Measurements from ENCODE around the gene TMEM132E.

The TMEM132E gene

GRCh38 chr17:34580685-34581445 lies 1.5 kb downstream of the TMEM132E start:
- H3K27ac ChIP-seq (replicated peaks): no peak overlapping the region
- TF ChIP-seq CTCF (IDR thresholded peaks at IDR 0.05; ENCODE audit: insufficient read depth, low read length): no peak
- TF ChIP-seq, protein P1, sequence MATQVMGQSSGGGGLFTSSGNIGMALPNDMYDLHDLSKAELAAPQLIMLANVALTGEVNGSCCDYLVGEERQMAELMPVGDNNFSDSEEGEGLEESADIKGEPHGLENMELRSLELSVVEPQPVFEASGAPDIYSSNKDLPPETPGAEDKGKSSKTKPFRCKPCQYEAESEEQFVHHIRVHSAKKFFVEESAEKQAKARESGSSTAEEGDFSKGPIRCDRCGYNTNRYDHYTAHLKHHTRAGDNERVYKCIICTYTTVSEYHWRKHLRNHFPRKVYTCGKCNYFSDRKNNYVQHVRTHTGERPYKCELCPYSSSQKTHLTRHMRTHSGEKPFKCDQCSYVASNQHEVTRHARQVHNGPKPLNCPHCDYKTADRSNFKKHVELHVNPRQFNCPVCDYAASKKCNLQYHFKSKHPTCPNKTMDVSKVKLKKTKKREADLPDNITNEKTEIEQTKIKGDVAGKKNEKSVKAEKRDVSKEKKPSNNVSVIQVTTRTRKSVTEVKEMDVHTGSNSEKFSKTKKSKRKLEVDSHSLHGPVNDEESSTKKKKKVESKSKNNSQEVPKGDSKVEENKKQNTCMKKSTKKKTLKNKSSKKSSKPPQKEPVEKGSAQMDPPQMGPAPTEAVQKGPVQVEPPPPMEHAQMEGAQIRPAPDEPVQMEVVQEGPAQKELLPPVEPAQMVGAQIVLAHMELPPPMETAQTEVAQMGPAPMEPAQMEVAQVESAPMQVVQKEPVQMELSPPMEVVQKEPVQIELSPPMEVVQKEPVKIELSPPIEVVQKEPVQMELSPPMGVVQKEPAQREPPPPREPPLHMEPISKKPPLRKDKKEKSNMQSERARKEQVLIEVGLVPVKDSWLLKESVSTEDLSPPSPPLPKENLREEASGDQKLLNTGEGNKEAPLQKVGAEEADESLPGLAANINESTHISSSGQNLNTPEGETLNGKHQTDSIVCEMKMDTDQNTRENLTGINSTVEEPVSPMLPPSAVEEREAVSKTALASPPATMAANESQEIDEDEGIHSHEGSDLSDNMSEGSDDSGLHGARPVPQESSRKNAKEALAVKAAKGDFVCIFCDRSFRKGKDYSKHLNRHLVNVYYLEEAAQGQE (IDR thresholded peaks at IDR 0.05; ENCODE audit: insufficient replicate concordance, low read depth): no peak
- TF ChIP-seq SPI1 (IDR thresholded peaks at IDR 0.05; ENCODE audit: borderline replicate concordance, low read depth): no peak
- no peak for TF ChIP-seq GABPA (IDR thresholded peaks at IDR 0.05; ENCODE audit: low read depth)
- TF ChIP-seq POLR2AphosphoS5 (IDR thresholded peaks at IDR 0.05; ENCODE audit: low read depth): no peak
- no peak for DNase-seq (ENCODE audit: low read depth in 1 of 2, low spot score in 1 of 2)
- peaks cover 79% of the 10 kb centered on the region for H3K27me3 ChIP-seq (ENCODE audit: insufficient read depth, poor library complexity, severe bottlenecking)
- H3K4me3 ChIP-seq (replicated peaks; ENCODE audit: insufficient read depth, low read length): no peak overlapping the region

- DNase-seq (ENCODE audit: low read depth in 1 of 2, low spot score in 1 of 2): no peak
- no peak for TF ChIP-seq POLR2AphosphoS5 (IDR thresholded peaks at IDR 0.05; ENCODE audit: low read depth)
- no peak overlapping the region for H3K27ac ChIP-seq (replicated peaks)
- H3K4me3 ChIP-seq (replicated peaks; ENCODE audit: insufficient read depth, low read length): no peak overlapping the region
- peaks cover 74% of the 10 kb centered on the region for H3K27me3 ChIP-seq (ENCODE audit: insufficient read depth, poor library complexity, severe bottlenecking)
Measured at GRCh38 chr17:34581446-34582184, 2.2 kb downstream of the TMEM132E start.

- H3K27ac ChIP-seq (replicated peaks): no peak overlapping the region
- TF ChIP-seq SPI1 (IDR thresholded peaks at IDR 0.05; ENCODE audit: borderline replicate concordance, low read depth) (no peak), GABPA (IDR thresholded peaks at IDR 0.05; ENCODE audit: low read depth) (no peak), POLR2AphosphoS5 (IDR thresholded peaks at IDR 0.05; ENCODE audit: low read depth) (no peak), CTCF (IDR thresholded peaks at IDR 0.05; ENCODE audit: insufficient read depth, low read length) (no peak)
- TF ChIP-seq, protein P1 (IDR thresholded peaks at IDR 0.05; ENCODE audit: insufficient replicate concordance, low read depth): no peak
- no peak for DNase-seq (ENCODE audit: low read depth in 1 of 2, low spot score in 1 of 2)
- H3K4me3 ChIP-seq (replicated peaks; ENCODE audit: insufficient read depth, low read length): no peak overlapping the region
- peaks cover 68% of the 10 kb centered on the region for H3K27me3 ChIP-seq (ENCODE audit: insufficient read depth, poor library complexity, severe bottlenecking)
Measured at GRCh38 chr17:34582185-34582900, 3.0 kb downstream of the TMEM132E start.

DNA sequence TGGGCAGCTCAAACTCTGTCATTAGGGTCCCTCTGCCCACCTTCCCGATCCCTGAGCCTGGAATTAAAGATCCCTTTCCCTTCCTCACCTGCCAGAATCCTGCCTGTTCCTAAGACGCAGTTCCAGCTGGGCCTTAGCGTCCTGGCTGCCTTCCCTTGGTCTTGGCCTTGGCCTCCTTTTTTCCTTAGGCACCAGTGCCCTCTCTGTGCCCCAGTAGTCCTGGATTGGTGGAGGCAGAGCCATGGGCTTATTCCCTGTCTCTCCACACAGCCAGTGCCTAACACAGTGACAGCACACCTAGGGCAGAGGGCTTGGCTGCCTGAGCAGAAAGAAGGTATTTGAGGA lies 3.5 kb downstream of the TMEM132E start:
- no peak overlapping the region for H3K4me3 ChIP-seq (replicated peaks; ENCODE audit: insufficient read depth, low read length)
- no peak for DNase-seq (ENCODE audit: low read depth in 1 of 2, low spot score in 1 of 2)
- TF ChIP-seq SPI1 (IDR thresholded peaks at IDR 0.05; ENCODE audit: borderline replicate concordance, low read depth) (no peak), CTCF (IDR thresholded peaks at IDR 0.05; ENCODE audit: insufficient read depth, low read length) (no peak), GABPA (IDR thresholded peaks at IDR 0.05; ENCODE audit: low read depth) (no peak), POLR2AphosphoS5 (IDR thresholded peaks at IDR 0.05; ENCODE audit: low read depth) (no peak)
- TF ChIP-seq, protein P1 (IDR thresholded peaks at IDR 0.05; ENCODE audit: insufficient replicate concordance, low read depth): no peak
- H3K27ac ChIP-seq (replicated peaks): no peak overlapping the region
- H3K27me3 ChIP-seq (ENCODE audit: insufficient read depth, poor library complexity, severe bottlenecking): peaks cover 62% of the 10 kb centered on the region

Measured in HL-60 (cell line).